ENCODE measurements around the gene FGF14.

The FGF14 gene

GRCh38 chr13:101755228-101755887 is 646.5 kb downstream of the FGF14 start:
- DNase-seq: no peak

GRCh38 chr13:101752432-101752831 is 649.4 kb downstream of the FGF14 start:
- no peak for DNase-seq

- peak; percentile 54 for DNase-seq
These were observed 650.4 kb downstream of the FGF14 start for GRCh38 chr13:101751488-101751887.

GRCh38 chr13:101749584-101749983 is 652.3 kb downstream of the FGF14 start:
- DNase-seq: no peak

- no peak for DNase-seq
These were observed 654.8 kb downstream of the FGF14 start for GRCh38 chr13:101747039-101747438.

GRCh38 chr13:101746513-101746912 is 655.3 kb downstream of the FGF14 start:
- DNase-seq: no peak

- no peak for DNase-seq
These were observed 662.3 kb downstream of the FGF14 start for GRCh38 chr13:101739382-101740178.

DNA sequence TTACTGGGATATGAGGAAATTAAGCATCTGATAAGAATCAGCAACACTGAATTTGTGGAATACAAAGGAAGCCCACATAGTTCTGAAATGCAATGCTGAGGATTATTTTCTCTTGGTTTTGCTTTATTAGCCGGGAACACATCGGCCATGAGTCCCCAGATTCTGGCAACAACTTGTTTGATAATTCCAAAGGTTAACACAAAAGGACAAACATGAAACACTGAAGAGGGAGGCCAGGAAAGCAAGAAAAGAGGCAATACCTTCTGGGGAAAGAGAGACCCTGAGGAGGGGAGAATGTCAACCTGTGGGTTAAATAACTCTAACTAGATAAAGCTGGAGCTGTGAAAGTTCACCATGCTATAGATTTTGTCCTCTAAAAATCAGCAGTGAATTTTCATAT is 663.5 kb downstream of the FGF14 start:
- no peak for DNase-seq

DNA sequence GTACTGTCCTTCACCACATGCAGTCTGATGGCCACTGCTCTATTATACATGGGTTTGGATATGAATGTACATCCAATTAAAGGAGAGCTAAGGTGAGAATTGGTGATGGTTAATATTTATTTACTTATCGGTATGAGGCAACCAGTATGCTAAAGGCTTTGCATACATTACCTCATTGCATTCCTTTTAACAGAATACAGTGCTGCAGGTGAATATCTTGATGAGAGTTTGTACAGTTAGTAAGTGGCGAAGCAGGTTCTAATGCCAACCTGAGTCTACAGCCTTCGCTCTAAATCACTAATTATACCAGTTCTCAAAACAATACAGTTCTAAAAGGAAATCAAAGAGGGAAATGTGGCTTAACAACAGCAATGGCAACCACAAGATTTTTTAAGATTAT is 665.3 kb downstream of the FGF14 start:
- DNase-seq: no peak

DNA sequence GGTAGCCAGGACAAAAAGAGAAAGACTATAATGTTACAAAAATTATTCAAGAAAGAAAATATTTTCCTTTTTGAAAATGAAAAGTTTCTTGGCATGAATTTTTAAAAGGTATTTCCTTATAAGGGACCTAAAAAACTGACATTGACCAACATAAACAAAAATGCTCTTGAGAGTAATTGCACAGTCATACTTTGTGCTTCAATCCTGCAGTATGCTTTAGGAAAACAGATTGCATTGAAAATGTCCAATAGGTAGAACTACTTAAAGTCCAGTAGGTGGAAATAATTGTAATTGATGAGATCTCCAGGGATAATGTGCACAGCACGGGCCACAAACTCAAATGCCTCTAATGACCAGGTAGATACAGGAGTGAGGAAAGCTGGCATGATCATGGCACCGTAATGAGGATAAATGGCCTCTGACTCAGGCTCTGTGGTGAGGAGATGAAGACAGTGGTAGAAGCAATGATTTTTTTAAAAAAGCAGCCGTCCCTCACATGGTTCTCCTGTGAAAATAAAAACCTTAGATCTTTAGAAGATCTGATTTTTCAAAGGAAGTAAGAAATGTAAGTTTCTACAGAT is 671.3 kb downstream of the FGF14 start:
- no peak for DNase-seq

- no peak for DNase-seq
These were observed 673.2 kb downstream of the FGF14 start for GRCh38 chr13:101728615-101729014.

DNA sequence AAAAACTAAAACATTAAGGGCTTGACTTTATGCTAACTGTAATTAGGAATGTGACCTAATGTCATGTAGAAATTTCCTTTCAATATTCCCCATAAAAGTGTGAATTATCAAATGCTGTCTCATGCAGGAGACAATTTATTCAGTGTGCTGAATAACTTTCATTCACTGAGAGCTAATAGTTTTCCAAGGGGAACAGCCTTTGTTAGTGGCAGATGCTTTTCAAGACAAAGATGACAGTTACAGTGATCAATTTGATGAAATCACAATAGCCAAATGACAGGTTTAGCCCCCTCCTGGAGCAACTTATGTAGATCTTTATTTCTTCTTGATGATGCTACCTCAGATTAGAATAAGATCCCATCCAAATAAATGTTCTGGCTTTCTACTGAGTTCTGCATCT is 673.8 kb downstream of the FGF14 start:
- no peak for DNase-seq

- no peak for DNase-seq
These were observed 674.7 kb downstream of the FGF14 start for GRCh38 chr13:101727118-101727517.

DNA sequence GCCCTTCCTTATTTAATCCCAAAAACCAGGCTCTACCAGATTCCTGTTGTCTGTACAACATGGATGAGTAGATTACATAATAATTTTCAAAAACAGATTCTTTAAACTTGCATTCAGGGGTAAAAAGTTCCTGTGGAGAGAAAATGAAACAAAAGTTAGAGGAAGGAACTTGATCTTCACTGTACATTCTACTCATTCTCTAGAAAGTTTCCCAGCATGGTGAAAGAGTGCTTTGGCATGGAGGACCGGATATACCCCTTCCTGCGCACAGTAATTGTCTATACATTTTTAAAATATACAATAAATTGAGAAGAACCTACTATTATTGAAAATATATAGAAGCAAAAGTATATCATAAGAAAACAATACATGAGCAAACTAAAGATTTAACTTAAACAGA is 675.2 kb downstream of the FGF14 start:
- DNase-seq: no peak

DNA sequence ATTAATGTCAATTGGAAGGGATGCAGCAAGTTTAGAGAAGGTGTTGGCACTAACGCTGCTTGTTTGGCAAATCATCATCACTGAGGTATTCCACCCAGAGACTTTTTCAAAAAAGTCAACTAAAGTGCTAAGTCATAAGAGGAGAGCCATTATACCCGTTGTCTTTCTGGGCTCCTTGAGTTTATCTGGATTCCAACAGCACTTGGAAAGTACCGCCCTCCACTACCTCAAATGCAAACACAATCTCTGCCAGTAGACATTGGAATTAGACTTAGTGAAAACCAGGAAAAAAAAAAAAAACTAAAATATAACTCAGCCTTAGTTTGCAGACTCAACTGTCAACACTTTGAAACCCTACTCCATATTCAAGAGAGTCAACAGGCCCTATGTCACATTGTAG is 683.4 kb downstream of the FGF14 start:
- no peak for DNase-seq

- DNase-seq: no peak
These were observed 684.5 kb downstream of the FGF14 start for GRCh38 chr13:101717353-101717752.

GRCh38 chr13:101714195-101714594 is 687.7 kb downstream of the FGF14 start:
- DNase-seq: peak; percentile 33

DNA sequence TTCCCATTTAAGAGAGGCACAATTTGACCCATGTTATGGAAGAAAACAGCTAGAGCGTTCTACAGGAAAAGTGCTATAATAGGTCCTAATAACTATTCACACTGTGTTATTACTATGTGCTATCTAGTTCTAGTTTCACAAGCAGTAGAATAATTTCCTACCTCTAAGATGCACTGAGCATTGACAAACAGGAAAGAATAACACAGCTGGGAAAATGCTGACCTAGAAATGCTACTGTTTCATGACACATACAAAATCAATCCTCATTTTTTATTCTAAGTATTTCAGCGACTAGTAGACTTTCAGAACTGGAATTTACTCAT is 689.9 kb downstream of the FGF14 start:
- no peak for DNase-seq

DNA sequence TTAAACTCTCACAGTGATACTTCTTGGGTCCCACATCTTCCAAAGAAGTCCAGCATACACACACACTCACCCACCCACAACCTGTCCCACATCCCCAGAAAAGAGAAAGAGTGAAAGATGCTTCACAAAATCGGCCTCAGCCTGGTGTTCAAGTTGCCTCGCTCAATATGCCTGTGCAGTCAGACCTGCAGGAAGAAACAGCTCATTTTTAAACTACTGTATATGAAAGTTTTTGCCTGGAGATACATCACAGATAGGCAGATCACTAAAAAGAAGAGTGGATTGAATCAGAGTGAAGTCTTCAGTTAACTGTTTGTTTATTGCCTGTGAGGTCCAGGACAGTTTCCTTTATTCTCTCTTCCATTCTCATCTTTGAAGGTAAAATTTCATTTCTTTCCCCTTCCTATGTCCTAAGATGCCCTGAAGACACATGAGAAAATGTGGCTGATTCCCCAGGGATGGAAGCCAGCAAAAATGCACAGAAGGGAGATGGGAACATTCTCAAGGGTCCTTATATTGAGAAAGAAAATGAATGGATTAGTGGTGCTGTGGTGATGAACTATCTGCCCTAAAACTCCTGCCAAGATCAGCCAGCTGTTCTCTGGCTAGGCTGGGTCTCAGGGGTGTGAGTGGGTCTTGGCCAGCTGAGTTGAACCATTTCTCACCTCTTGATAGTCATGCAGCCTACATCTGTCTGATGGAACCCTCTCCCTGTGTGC is 690.4 kb downstream of the FGF14 start:
- DNase-seq: no peak

GRCh38 chr13:101709952-101710351 is 691.9 kb downstream of the FGF14 start:
- DNase-seq: peak; percentile 77

DNA sequence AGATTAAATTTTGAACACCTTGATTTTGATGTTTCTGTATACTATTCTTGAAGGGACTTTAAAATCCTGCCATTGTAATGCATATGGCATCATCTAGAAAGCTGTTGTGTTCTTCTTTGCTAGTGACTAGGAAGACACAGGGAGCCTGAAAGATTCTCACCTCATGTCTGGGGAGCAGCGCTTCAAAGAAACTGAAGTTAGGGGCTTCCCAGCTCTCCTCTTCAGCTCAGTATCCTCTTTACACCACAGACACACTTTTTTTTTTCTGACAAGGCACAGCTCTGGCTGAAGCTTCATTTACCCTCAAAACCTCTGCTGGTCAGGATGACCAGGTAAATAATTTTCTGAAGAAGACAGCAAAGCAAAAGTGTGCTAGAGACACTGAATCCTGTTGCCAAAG is 693.7 kb downstream of the FGF14 start:
- DNase-seq: no peak

- DNase-seq: no peak
These were observed 694.2 kb downstream of the FGF14 start for GRCh38 chr13:101707659-101708058.

DNA sequence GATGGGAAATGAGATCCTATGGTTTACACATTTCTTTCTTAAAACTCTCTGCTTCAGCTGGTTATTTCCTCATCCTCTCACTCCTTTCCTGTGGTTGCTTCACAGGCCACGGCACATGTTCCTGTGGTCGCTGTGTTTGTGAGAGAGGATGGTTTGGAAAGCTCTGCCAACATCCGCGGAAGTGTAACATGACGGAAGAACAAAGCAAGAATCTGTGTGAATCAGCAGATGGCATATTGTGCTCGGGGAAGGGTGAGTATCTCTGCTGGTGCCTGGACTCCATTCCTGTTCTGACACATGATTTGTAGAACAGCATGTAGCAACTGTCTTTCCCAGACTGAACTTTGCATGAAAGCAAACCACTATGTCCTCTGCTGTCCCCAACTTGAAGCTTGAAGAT is 695.2 kb downstream of the FGF14 start:
- no peak for DNase-seq

DNA sequence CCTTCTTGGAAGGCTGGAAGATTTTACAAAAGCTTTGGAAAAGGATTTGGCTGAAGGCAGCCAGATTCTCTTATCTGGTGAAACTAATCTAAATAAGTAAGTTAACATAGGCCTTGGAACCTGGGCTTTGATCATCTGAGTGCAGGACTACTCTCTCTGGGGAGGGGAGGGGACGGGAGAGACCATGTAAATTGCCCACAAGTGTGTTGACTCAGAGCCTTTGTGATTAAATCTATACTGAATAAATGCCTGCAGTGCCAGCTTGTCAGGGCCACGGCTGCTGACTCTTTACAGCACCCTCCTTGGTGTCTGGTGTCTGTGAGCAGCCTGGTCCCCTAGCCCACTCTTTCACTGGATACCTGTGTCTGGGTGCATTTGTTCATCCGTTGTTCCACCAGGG is 698.0 kb downstream of the FGF14 start:
- DNase-seq: no peak
